HepG2 (cell line): Measurements from ENCODE around the gene AQP5. TPM values are rescaled to one million over a fixed set of nuclear protein-coding genes. Genes with fewer than 3 reads are reported as not detected.

Experiments used
- ARHGAP35 ChIP-seq: sonication (generic); formaldehyde crosslinking; IDR thresholded peaks from 2 replicates; pipeline ENCODE4 v1.9.0; 2022; ENCODE audit warnings: mild to moderate bottlenecking, inconsistent platforms, moderate library complexity, missing genetic modification reagents, borderline replicate concordance
- BCL6 ChIP-seq: IDR thresholded peaks from 2 replicates; pipeline ENCODE4 v1.6.1; 2016; ENCODE audit warnings: missing genetic modification reagents, missing compliant biosample characterization
- EP300 ChIP-seq, 3 experiments: sonication (generic) in 1 of 3; formaldehyde crosslinking in 1 of 3; IDR thresholded peaks; 2 replicates each; pipeline versions ENCODE4 v1.5.1 to v1.6.1; 2011 to 2020; ENCODE audit warnings: low read depth in 2 of 3, low read length in 2 of 3, borderline replicate concordance in 1 of 3, improper control_type of control experiment in 1 of 3, mild to moderate bottlenecking in 1 of 3, missing genetic modification reagents in 1 of 3, moderate library complexity in 1 of 3
- FOXP1 ChIP-seq, 2 experiments: fragments of 450-650 bp in 1 of 2; IDR thresholded peaks; 2 replicates each; pipeline ENCODE4 v1.6.1; 2017 to 2018; ENCODE audit warnings: antibody characterized with exemption in 1 of 2
- MATR3 ChIP-seq: sonication (generic); formaldehyde crosslinking; IDR thresholded peaks from 2 replicates; pipeline ENCODE4 v1.4.0; 2020; ENCODE audit warnings: missing genetic modification reagents
- MED1 ChIP-seq: sonication (generic); formaldehyde crosslinking; IDR thresholded peaks from 2 replicates; pipeline ENCODE4 v1.4.0; 2020; ENCODE audit warnings: missing genetic modification reagents
- MYNN ChIP-seq: sonication (generic); formaldehyde crosslinking; IDR thresholded peaks from 2 replicates; pipeline ENCODE4 v1.4.0; 2020; ENCODE audit warnings: mild to moderate bottlenecking, low read depth, missing genetic modification reagents
- NAIF1 ChIP-seq: sonication (generic); formaldehyde crosslinking; IDR thresholded peaks from 2 replicates; pipeline ENCODE4 v1.5.0; 2020; ENCODE audit warnings: mild to moderate bottlenecking, missing genetic modification reagents, borderline replicate concordance
- PLRG1 ChIP-seq: fragments of 450-650 bp; conservative IDR thresholded peaks from 2 replicates; pipeline ENCODE4 v1.6.1; 2016
- RBFOX2 ChIP-seq: fragments of 200-400 bp; formaldehyde crosslinking; IDR thresholded peaks from 2 replicates; pipeline ENCODE4 v1.6.1; 2017; ENCODE audit warnings: low read depth, mild to moderate bottlenecking, low read length
- SMAD9 ChIP-seq: sonication (generic); formaldehyde crosslinking; IDR thresholded peaks from 2 replicates; pipeline ENCODE4 v1.5.1; 2020; ENCODE audit warnings: mild to moderate bottlenecking, missing genetic modification reagents
- SP2 ChIP-seq: sonication (generic); formaldehyde crosslinking; IDR thresholded peaks from 2 replicates; pipeline ENCODE4 v1.5.1; 2020; ENCODE audit warnings: mild to moderate bottlenecking, missing genetic modification reagents
- SRSF1 ChIP-seq: fragments of 200-400 bp; formaldehyde crosslinking; optimal IDR thresholded peaks from 2 replicates; pipeline ENCODE3; 2017; ENCODE audit warnings: mild to moderate bottlenecking, low read depth, low read length, moderate library complexity
- SYNCRIP ChIP-seq: fragments of 200-400 bp; formaldehyde crosslinking; IDR thresholded peaks from 2 replicates; pipeline ENCODE4 v1.6.1; 2018; ENCODE audit warnings: mild to moderate bottlenecking, low read depth, low read length; ENCODE audit not compliant: insufficient read depth
- TAF1 ChIP-seq: sonication (generic); formaldehyde crosslinking; IDR thresholded peaks from 2 replicates; pipeline ENCODE4 v1.4.0; 2020; ENCODE audit warnings: missing genetic modification reagents
- ZNF331 ChIP-seq: sonication (generic); formaldehyde crosslinking; IDR thresholded peaks from 2 replicates; pipeline ENCODE4 v1.4.0; 2020; ENCODE audit warnings: missing genetic modification reagents
- ZNF354B ChIP-seq: sonication (generic); formaldehyde crosslinking; IDR thresholded peaks from 2 replicates; pipeline ENCODE4 v1.8.0; 2022; ENCODE audit warnings: mild to moderate bottlenecking, missing genetic modification reagents
- ZNF460 ChIP-seq: sonication (generic); formaldehyde crosslinking; IDR thresholded peaks from 2 replicates; pipeline ENCODE4 v1.5.1; 2020; ENCODE audit warnings: missing genetic modification reagents, mild to moderate bottlenecking, borderline replicate concordance
- ZNF749 ChIP-seq: sonication (generic); formaldehyde crosslinking; IDR thresholded peaks from 2 replicates; pipeline ENCODE4 v1.8.0; 2022; ENCODE audit warnings: mild to moderate bottlenecking, missing genetic modification reagents, moderate library complexity, borderline replicate concordance
- ZSCAN12 ChIP-seq: sonication (generic); formaldehyde crosslinking; IDR thresholded peaks from 2 replicates; pipeline ENCODE4 v1.9.0; 2021; ENCODE audit warnings: mild to moderate bottlenecking, missing genetic modification reagents
- ZSCAN22 ChIP-seq: sonication (generic); formaldehyde crosslinking; IDR thresholded peaks from 2 replicates; pipeline ENCODE4 v1.4.0; 2020; ENCODE audit warnings: mild to moderate bottlenecking, missing genetic modification reagents
- polyA plus RNA-seq, 8 experiments: library from polyadenylated mRNA; depleted of rRNA in 3 of 8; stranded (reverse) in 7 of 8; unstranded in 1 of 8; fragments of >200 nt; fragmentation: Illumina TruSeq in 4 of 8; extraction: Trizol in 4 of 8; gene quantifications; 2 replicates each; pipeline versions ENCODE4 v1.2.1 to v1.2.3, GENCODE V29; 2011 to 2016; ENCODE audit warnings: low read depth in 4 of 8, missing spikeins in 1 of 8, mixed read lengths in 1 of 8; ENCODE audit not compliant: insufficient read depth in 1 of 8
- total RNA-seq, 5 experiments: library from RNA; depleted of rRNA; stranded (reverse); fragments of >200 nt; fragmentation: Illumina TruSeq; extraction: Trizol; gene quantifications; 2 replicates each; pipeline ENCODE4 v1.2.3, GENCODE V29; 2016; ENCODE audit warnings: low read depth in 1 of 5
- TF ChIP-seq, protein P1 (sequence below): sonication (generic); formaldehyde crosslinking; conservative IDR thresholded peaks from 2 replicates; pipeline ENCODE4 v1.4.0; 2020; ENCODE audit warnings: missing genetic modification reagents
- TF ChIP-seq, protein P2 (sequence below): sonication (generic); formaldehyde crosslinking; IDR thresholded peaks from 2 replicates; pipeline ENCODE4 v1.4.0; 2020; ENCODE audit warnings: missing genetic modification reagents
- TF ChIP-seq, protein P3 (sequence below): sonication (generic); formaldehyde crosslinking; IDR thresholded peaks from 2 replicates; pipeline ENCODE4 v1.4.0; 2020; ENCODE audit warnings: mild to moderate bottlenecking, missing genetic modification reagents

The AQP5 gene
- total and polyA plus RNA-seq, 2 of the 13 experiments (the other 11 are each of a cell fraction or from before 2014, with no cell fraction given): not detected

DNA sequence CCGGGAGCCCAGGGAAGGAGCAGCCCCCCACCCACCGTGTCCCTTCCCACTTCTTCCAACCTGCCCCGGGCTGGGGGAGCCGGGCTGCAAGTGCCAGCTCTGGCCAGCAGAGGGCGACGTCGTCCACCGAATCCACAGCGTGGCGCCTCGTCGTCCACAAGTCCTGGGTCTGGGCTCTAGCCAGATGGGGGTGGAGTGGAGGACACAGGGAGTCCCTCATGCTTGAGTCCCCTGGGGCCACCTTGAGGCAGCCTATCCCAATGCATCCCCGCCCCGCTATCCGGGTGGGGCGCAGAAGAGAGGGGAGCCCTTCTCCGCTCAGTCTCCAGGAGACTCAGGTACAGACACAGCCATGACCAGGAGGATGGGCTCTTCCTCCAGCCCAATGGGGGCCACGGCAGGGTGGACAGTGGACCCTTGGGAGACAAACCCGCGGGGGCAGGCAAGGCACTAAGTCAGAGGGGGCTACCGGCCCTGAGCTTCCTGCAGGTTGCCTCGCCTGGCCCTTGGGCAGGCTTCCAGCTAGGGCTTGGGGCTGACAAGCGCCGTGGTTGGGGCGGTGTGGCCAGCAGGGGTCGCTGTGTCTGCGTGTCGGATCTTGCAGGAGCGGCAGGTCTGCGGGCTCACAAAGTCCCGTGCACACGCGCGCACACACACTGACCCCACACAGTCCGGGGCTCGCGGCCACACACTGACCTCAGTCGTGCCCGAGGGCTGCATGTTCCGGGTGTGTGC, 5.5 kb downstream of the AQP5 start (continued):
- TF ChIP-seq, protein P1, sequence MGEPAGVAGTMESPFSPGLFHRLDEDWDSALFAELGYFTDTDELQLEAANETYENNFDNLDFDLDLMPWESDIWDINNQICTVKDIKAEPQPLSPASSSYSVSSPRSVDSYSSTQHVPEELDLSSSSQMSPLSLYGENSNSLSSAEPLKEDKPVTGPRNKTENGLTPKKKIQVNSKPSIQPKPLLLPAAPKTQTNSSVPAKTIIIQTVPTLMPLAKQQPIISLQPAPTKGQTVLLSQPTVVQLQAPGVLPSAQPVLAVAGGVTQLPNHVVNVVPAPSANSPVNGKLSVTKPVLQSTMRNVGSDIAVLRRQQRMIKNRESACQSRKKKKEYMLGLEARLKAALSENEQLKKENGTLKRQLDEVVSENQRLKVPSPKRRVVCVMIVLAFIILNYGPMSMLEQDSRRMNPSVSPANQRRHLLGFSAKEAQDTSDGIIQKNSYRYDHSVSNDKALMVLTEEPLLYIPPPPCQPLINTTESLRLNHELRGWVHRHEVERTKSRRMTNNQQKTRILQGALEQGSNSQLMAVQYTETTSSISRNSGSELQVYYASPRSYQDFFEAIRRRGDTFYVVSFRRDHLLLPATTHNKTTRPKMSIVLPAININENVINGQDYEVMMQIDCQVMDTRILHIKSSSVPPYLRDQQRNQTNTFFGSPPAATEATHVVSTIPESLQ (CRISPR knock-in tag): no peak
- TF ChIP-seq NAIF1 (no peak), ZNF460 (no peak), PLRG1 (no peak), FOXP1 (IDR thresholded peaks at IDR 0.05) (no peak), FOXP1 (CRISPR knock-in tag; IDR thresholded peaks at IDR 0.05) (no peak), MED1 (CRISPR knock-in tag) (no peak), ZNF749 (CRISPR knock-in tag) (no peak), ZNF354B (no peak), ZSCAN12 (CRISPR knock-in tag) (no peak), BCL6 (peak; percentile 6; the same call in 1 of the 2 replicates), MYNN (CRISPR knock-in tag) (no peak), EP300 (IDR thresholded peaks at IDR 0.05; ENCODE audit: low read depth in 2 of 2, low read length in 2 of 2) (no peak), EP300 (CRISPR knock-in tag; IDR thresholded peaks at IDR 0.05; ENCODE audit: borderline replicate concordance) (no peak), MATR3 (CRISPR knock-in tag) (no peak), SYNCRIP (no peak), ARHGAP35 (CRISPR knock-in tag) (no peak; the same call in 1 of the 2 replicates), TAF1 (CRISPR knock-in tag) (no peak), ZSCAN22 (CRISPR knock-in tag) (peak; percentile 73; the same call in 1 of the 2 replicates), ZNF331 (peak; percentile 57), SP2 (CRISPR knock-in tag) (no peak), SMAD9 (0 out of 2 replicates have a peak, but pooled peaks have one; percentile 68), SRSF1 (no peak), RBFOX2 (no peak)
- TF ChIP-seq, protein P2, sequence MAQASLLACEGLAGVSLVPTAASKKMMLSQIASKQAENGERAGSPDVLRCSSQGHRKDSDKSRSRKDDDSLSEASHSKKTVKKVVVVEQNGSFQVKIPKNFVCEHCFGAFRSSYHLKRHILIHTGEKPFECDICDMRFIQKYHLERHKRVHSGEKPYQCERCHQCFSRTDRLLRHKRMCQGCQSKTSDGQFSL: peak; percentile 85
- TF ChIP-seq, protein P3, sequence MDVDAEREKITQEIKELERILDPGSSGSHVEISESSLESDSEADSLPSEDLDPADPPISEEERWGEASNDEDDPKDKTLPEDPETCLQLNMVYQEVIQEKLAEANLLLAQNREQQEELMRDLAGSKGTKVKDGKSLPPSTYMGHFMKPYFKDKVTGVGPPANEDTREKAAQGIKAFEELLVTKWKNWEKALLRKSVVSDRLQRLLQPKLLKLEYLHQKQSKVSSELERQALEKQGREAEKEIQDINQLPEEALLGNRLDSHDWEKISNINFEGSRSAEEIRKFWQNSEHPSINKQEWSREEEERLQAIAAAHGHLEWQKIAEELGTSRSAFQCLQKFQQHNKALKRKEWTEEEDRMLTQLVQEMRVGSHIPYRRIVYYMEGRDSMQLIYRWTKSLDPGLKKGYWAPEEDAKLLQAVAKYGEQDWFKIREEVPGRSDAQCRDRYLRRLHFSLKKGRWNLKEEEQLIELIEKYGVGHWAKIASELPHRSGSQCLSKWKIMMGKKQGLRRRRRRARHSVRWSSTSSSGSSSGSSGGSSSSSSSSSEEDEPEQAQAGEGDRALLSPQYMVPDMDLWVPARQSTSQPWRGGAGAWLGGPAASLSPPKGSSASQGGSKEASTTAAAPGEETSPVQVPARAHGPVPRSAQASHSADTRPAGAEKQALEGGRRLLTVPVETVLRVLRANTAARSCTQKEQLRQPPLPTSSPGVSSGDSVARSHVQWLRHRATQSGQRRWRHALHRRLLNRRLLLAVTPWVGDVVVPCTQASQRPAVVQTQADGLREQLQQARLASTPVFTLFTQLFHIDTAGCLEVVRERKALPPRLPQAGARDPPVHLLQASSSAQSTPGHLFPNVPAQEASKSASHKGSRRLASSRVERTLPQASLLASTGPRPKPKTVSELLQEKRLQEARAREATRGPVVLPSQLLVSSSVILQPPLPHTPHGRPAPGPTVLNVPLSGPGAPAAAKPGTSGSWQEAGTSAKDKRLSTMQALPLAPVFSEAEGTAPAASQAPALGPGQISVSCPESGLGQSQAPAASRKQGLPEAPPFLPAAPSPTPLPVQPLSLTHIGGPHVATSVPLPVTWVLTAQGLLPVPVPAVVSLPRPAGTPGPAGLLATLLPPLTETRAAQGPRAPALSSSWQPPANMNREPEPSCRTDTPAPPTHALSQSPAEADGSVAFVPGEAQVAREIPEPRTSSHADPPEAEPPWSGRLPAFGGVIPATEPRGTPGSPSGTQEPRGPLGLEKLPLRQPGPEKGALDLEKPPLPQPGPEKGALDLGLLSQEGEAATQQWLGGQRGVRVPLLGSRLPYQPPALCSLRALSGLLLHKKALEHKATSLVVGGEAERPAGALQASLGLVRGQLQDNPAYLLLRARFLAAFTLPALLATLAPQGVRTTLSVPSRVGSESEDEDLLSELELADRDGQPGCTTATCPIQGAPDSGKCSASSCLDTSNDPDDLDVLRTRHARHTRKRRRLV (CRISPR knock-in tag): no peak
